Erythroblast (primary cell): ENCODE data around the gene OSCP1.

Experiments
- DNase-seq, 2 experiments: peaks; one replicate each; lab custom pipeline; 2025; lab: John Stamatoyannopoulos, UW
- GATA1 ChIP-seq: IDR thresholded peaks from 2 replicates; pipeline ENCODE4 v1.6.1; 2011; ENCODE audit warnings: low read depth, mild to moderate bottlenecking, control low read depth, low read length, moderate library complexity
- POLR2A ChIP-seq: IDR thresholded peaks from 2 replicates; pipeline ENCODE4 v1.6.1; 2011; ENCODE audit warnings: mild to moderate bottlenecking, low read length

Gene OSCP1

GRCh38 chr1:36384542-36385409 lies 65.5 kb downstream of the OSCP1 start:
- DNase-seq, result peak; percentile 71 to 80
- TF ChIP-seq POLR2A, result peak; percentile 39
- no peak for TF ChIP-seq GATA1

GRCh38 chr1:36383240-36383639 lies 67.0 kb downstream of the OSCP1 start:
- no peak for TF ChIP-seq POLR2A
- TF ChIP-seq GATA1, result no peak
- no peak for DNase-seq

- DNase-seq, result no peak
- TF ChIP-seq POLR2A (no peak), GATA1 (no peak)
Observed at GRCh38 chr1:36382669-36383068, 67.6 kb downstream of the OSCP1 start.

GRCh38 chr1:36382231-36382630 lies 68.0 kb downstream of the OSCP1 start:
- TF ChIP-seq GATA1, result no peak
- TF ChIP-seq POLR2A, result no peak
- DNase-seq, result no peak

- DNase-seq, result no peak
Observed at GRCh38 chr1:36381405-36381804, 68.8 kb downstream of the OSCP1 start.

GRCh38 chr1:36380782-36381181 lies 69.5 kb downstream of the OSCP1 start:
- no peak for DNase-seq
- TF ChIP-seq GATA1, result no peak
- no peak for TF ChIP-seq POLR2A

More at GRCh38 chr1:36381405-36381804, 68.8 kb downstream of the OSCP1 start:
- no peak for TF ChIP-seq POLR2A
- no peak for TF ChIP-seq GATA1

GRCh38 chr1:36380143-36380619 lies 70.1 kb downstream of the OSCP1 start:
- TF ChIP-seq GATA1 (no peak), POLR2A (no peak)
- DNase-seq, result no peak

GRCh38 chr1:36377791-36378492 lies 72.3 kb downstream of the OSCP1 start:
- no peak for TF ChIP-seq GATA1
- no peak for TF ChIP-seq POLR2A
- no peak for DNase-seq

GRCh38 chr1:36372617-36373016 lies 77.6 kb downstream of the OSCP1 start:
- TF ChIP-seq GATA1 (no peak), POLR2A (no peak)
- peak; percentile 88 to 90 for DNase-seq

- TF ChIP-seq POLR2A (no peak), GATA1 (no peak)
- peak; percentile 80 to 90 for DNase-seq
Observed at GRCh38 chr1:36369061-36369861, 81.0 kb downstream of the OSCP1 start.
